ENCODE measurements around the gene NRGN. TPM values are rescaled to one million over a fixed set of nuclear protein-coding genes. Genes with fewer than 3 reads are reported as not detected.

The NRGN gene
- total RNA-seq, 1 experiment from 2014 or later = 2.9 TPM

- TF ChIP-seq CDX4 (CRISPR knock-in tag; IDR thresholded peaks at IDR 0.05; ENCODE audit: borderline replicate concordance) (no peak), ZNF317 (CRISPR knock-in tag; IDR thresholded peaks at IDR 0.05; ENCODE audit: borderline replicate concordance, low read depth) (no peak), ZNF532 (CRISPR knock-in tag; IDR thresholded peaks at IDR 0.05; ENCODE audit: borderline replicate concordance) (no peak), FOXJ3 (CRISPR knock-in tag; IDR thresholded peaks at IDR 0.05; ENCODE audit: borderline replicate concordance) (no peak), MLX (CRISPR knock-in tag; IDR thresholded peaks at IDR 0.05) (no peak), GTF2I (CRISPR knock-in tag; conservative IDR thresholded peaks at IDR 0.05) (no peak), GABPB1 (CRISPR knock-in tag; IDR thresholded peaks at IDR 0.05) (no peak; the same call in 1 of the 2 replicates), GRHL2 (CRISPR knock-in tag; IDR thresholded peaks at IDR 0.05; ENCODE audit: insufficient replicate concordance, severe bottlenecking) (no peak), IRF2 (CRISPR knock-in tag; IDR thresholded peaks at IDR 0.05; ENCODE audit: borderline replicate concordance, low read depth) (no peak), E2F4 (CRISPR knock-in tag; IDR thresholded peaks at IDR 0.05; ENCODE audit: borderline replicate concordance, low read depth) (0 out of 2 replicates have a peak, but pooled peaks have one; percentile 68), HMGXB4 (CRISPR knock-in tag; IDR thresholded peaks at IDR 0.05) (0 out of 2 replicates have a peak, but pooled peaks have one; percentile 21), ZNF416 (CRISPR knock-in tag; IDR thresholded peaks at IDR 0.05) (no peak), ESRRA (CRISPR knock-in tag; IDR thresholded peaks at IDR 0.05; ENCODE audit: borderline replicate concordance) (peak; percentile 82; the same call in 1 of the 2 replicates), ARID4B (CRISPR knock-in tag; IDR thresholded peaks at IDR 0.05; ENCODE audit: borderline replicate concordance) (peak; percentile 63; the same call in 1 of the 2 replicates), ZNF232 (CRISPR knock-in tag; IDR thresholded peaks at IDR 0.05) (0 out of 2 replicates have a peak, but pooled peaks have one; percentile 72), PREB (CRISPR knock-in tag; IDR thresholded peaks at IDR 0.05; ENCODE audit: borderline replicate concordance) (peak; percentile 79; the same call in 1 of the 2 replicates), STAT6 (CRISPR knock-in tag; conservative IDR thresholded peaks at IDR 0.05; ENCODE audit: low read depth) (no peak), NR1H2 (CRISPR knock-in tag; IDR thresholded peaks at IDR 0.05) (no peak; the same call in 1 of the 2 replicates)
These were observed 19.8 kb downstream of the NRGN start (continued) for GRCh38 chr11:124759266-124760204.
